GM18867 (cell line): ENCODE measurements around the gene MTA3.
A peak's percentile ranks its signal among the peaks of the same experiment; 100 is the strongest.
"Not testable (repeated sequence)": the region's sequence is repeated elsewhere in the genome, so short reads cannot be mapped to it uniquely, and the experiment has no call there.

Experiments
- ATAC-seq: cut with Tn5 transposase; IDR thresholded peaks from one replicate; pipeline ENCODE4 v1.9.1; 2021; ENCODE audit warnings: mild to moderate bottlenecking, moderate library complexity; ENCODE audit not compliant: unreplicated experiment

Gene MTA3

GRCh38 chr2:42725657-42726056 lies 157.2 kb downstream of the MTA3 start:
- no peak for ATAC-seq

GRCh38 chr2:42726680-42727079 lies 158.2 kb downstream of the MTA3 start:
- no peak for ATAC-seq

- ATAC-seq, result not testable (repeated sequence)
These were observed 162.9 kb downstream of the MTA3 start for GRCh38 chr2:42731316-42731715.

GRCh38 chr2:42733852-42734251 lies 165.4 kb downstream of the MTA3 start:
- no peak for ATAC-seq

GRCh38 chr2:42736598-42737322 lies 168.3 kb downstream of the MTA3 start:
- no peak for ATAC-seq

- no peak for ATAC-seq
These were observed 172.7 kb downstream of the MTA3 start for GRCh38 chr2:42741140-42741539.

GRCh38 chr2:42742740-42743658 lies 174.6 kb downstream of the MTA3 start:
- no peak for ATAC-seq

- no peak for ATAC-seq
These were observed 175.2 kb downstream of the MTA3 start for GRCh38 chr2:42743659-42743990.

- ATAC-seq, result no peak
These were observed 176.2 kb downstream of the MTA3 start for GRCh38 chr2:42744545-42745082.

- no peak for ATAC-seq
These were observed 179.0 kb downstream of the MTA3 start for GRCh38 chr2:42747422-42747821.

- no peak for ATAC-seq
These were observed 180.4 kb downstream of the MTA3 start for GRCh38 chr2:42748840-42749239.

- peak; percentile 62 for ATAC-seq
These were observed 183.9 kb downstream of the MTA3 start for GRCh38 chr2:42752314-42752713.

- no peak for ATAC-seq
These were observed 184.7 kb downstream of the MTA3 start for GRCh38 chr2:42752816-42753813.

- ATAC-seq, result peak; percentile 72
These were observed 185.8 kb downstream of the MTA3 start for GRCh38 chr2:42754021-42754775.

- no peak for ATAC-seq
These were observed 186.3 kb downstream of the MTA3 start for GRCh38 chr2:42754776-42755140.

GRCh38 chr2:42755191-42755880 lies 186.9 kb downstream of the MTA3 start:
- ATAC-seq, result no peak

GRCh38 chr2:42756150-42756775 lies 187.8 kb downstream of the MTA3 start:
- no peak for ATAC-seq

- no peak for ATAC-seq
These were observed 188.6 kb downstream of the MTA3 start for GRCh38 chr2:42756966-42757513.
